GM12878 (cell line): Measurements from ENCODE around the gene CHN1. TPM values are rescaled to one million over a fixed set of nuclear protein-coding genes. Genes with fewer than 3 reads are reported as not detected.

Experiments
- ATAC-seq: fragments of 200-7000 bp; cut with Tn5 transposase; 3 replicates; pipeline ENCODE4 v1.9.1; 2020; ENCODE audit warnings: mild to moderate bottlenecking, moderate library complexity
- BruUV-seq: library from RNA; stranded (reverse); fragments of 400-500 nt; replicated peaks from 2 replicates; lab custom pipeline; 2021; lab: Mats Ljungman, UMichigan
- CTCF ChIA-PET: fragments of 300-600 bp; sonication (Branson Sonifier 250); formaldehyde crosslinking; extraction: SDS; loops from one replicate; lab custom pipeline; 2021; ENCODE audit warnings: inconsistent platforms; lab: Yijun Ruan, JAX
- POLR2A ChIA-PET: fragments of 350-600 bp; formaldehyde crosslinking; extraction: SDS; loops from one replicate; lab custom pipeline; 2021; ENCODE audit warnings: inconsistent platforms; lab: Charles Lee
- RAD21 ChIA-PET: fragments of 300-600 bp; sonication (Branson Sonifier 250); formaldehyde crosslinking; loops from one replicate; lab custom pipeline; 2023; ENCODE audit warnings: antibody characterized with exemption; ENCODE audit not compliant: unreplicated experiment; lab: Charles Lee
- SMC1A ChIA-PET: fragments of 300-600 bp; sonication (Branson Sonifier 250); formaldehyde crosslinking; loops from one replicate; lab custom pipeline; 2023; ENCODE audit not compliant: unreplicated experiment, uncharacterized antibody; lab: Charles Lee
- DNase-seq: peaks from one replicate; pipeline ENCODE4 v3.0.0-alpha.2; 2011; ENCODE audit warnings: low read depth, low spot score
- FAIRE-seq: peaks from 3 replicates; lab custom pipeline; 2011; peaks lifted over from hg19 to GRCh38; lab: Jason Lieb, UNC
- H2AFZ ChIP-seq: 2 replicates; pipeline ENCODE4 v1.6.0; 2011; ENCODE audit warnings: low read depth, low read length, control low read depth; ENCODE audit not compliant: control insufficient read depth
- H3K27ac ChIP-seq: 2 replicates; pipeline ENCODE4 v1.5.1; 2011; ENCODE audit warnings: control low read depth; ENCODE audit not compliant: control insufficient read depth, insufficient read depth
- H3K27me3 ChIP-seq, 2 experiments: replicated peaks in 1 of 2; 2 replicates each; pipeline versions ENCODE4 v1.6.0 to v1.6.1; 2011; ENCODE audit warnings: low read length in 1 of 2; ENCODE audit not compliant: control insufficient read depth in 2 of 2, insufficient read depth in 2 of 2
- H3K36me3 ChIP-seq, 2 experiments: 2 replicates each; pipeline ENCODE4 v1.5.1; 2011; ENCODE audit warnings: low read length in 1 of 2; ENCODE audit not compliant: control insufficient read depth in 2 of 2, insufficient read depth in 2 of 2
- H3K4me1 ChIP-seq: 2 replicates; pipeline ENCODE4 v1.6.1; 2011; ENCODE audit warnings: mild to moderate bottlenecking, low read length, moderate library complexity, mixed read lengths; ENCODE audit not compliant: control insufficient read depth, insufficient read depth
- H3K4me2 ChIP-seq: 2 replicates; pipeline ENCODE4 v1.6.0; 2011; ENCODE audit warnings: control low read depth; ENCODE audit not compliant: control insufficient read depth, insufficient read depth
- H3K4me3 ChIP-seq: fragments of 200-600 bp; sonication (generic); 2 replicates; pipeline ENCODE4 v1.5.1; 2016
- H3K79me2 ChIP-seq: 2 replicates; pipeline ENCODE4 v1.6.0; 2011; ENCODE audit warnings: low read length; ENCODE audit not compliant: control insufficient read depth, insufficient read depth
- H3K9ac ChIP-seq: 2 replicates; pipeline ENCODE4 v1.8.0; 2011; ENCODE audit warnings: low read length, control low read depth, mixed read lengths; ENCODE audit not compliant: control insufficient read depth, insufficient read depth
- H3K9me3 ChIP-seq: replicated peaks from 3 replicates; pipeline ENCODE4 v1.5.1; 2011; ENCODE audit warnings: mild to moderate bottlenecking, low read length; ENCODE audit not compliant: control insufficient read depth, insufficient read depth
- H4K20me1 ChIP-seq: 2 replicates; pipeline ENCODE4 v1.6.0; 2011; ENCODE audit not compliant: control insufficient read depth, insufficient read depth
- BACH1 ChIP-seq: fragments of 450-650 bp; IDR thresholded peaks from 2 replicates; pipeline ENCODE4 v1.6.1; 2017; ENCODE audit warnings: mild to moderate bottlenecking, borderline replicate concordance
- BMI1 ChIP-seq: fragments of 450-650 bp; IDR thresholded peaks from 2 replicates; pipeline ENCODE4 v1.6.1; 2016; ENCODE audit warnings: mild to moderate bottlenecking, moderate library complexity, borderline replicate concordance
- CEBPB ChIP-seq, 2 experiments: fragments of 150-350 bp in 1 of 2; IDR thresholded peaks; 2 replicates each; pipeline ENCODE4 v1.6.1; 2012 to 2014; ENCODE audit warnings: low read depth in 2 of 2, low read length in 2 of 2, borderline replicate concordance in 1 of 2, inconsistent platforms in 1 of 2
- CREB1 ChIP-seq: IDR thresholded peaks from 2 replicates; pipeline ENCODE4 v1.6.1; 2012; ENCODE audit warnings: low read depth, mild to moderate bottlenecking, inconsistent platforms
- ETV6 ChIP-seq, 2 experiments: fragments of 450-650 bp in 1 of 2; IDR thresholded peaks in 1 of 2; conservative IDR thresholded peaks in 1 of 2; 2 replicates each; pipeline ENCODE4 v1.6.1; 2014; ENCODE audit warnings: antibody characterized with exemption in 1 of 2, borderline replicate concordance in 1 of 2, low read depth in 1 of 2, mild to moderate bottlenecking in 1 of 2, moderate library complexity in 1 of 2
- HDGF ChIP-seq: fragments of 450-650 bp; IDR thresholded peaks from 2 replicates; pipeline ENCODE4 v1.6.1; 2016; ENCODE audit warnings: antibody characterized with exemption
- NFYB ChIP-seq: IDR thresholded peaks from 2 replicates; pipeline ENCODE4 v1.6.1; 2011; ENCODE audit warnings: low read depth, mild to moderate bottlenecking, low read length, improper control_type of control experiment, moderate library complexity; ENCODE audit not compliant: insufficient read depth
- NKRF ChIP-seq: fragments of 450-650 bp; conservative IDR thresholded peaks from 2 replicates; pipeline ENCODE4 v1.6.1; 2017; ENCODE audit warnings: mild to moderate bottlenecking, moderate library complexity
- NR2F1 ChIP-seq: fragments of 450-650 bp; conservative IDR thresholded peaks from 2 replicates; pipeline ENCODE4 v1.6.1; 2017; ENCODE audit warnings: mild to moderate bottlenecking
- SIX5 ChIP-seq: IDR thresholded peaks from 2 replicates; pipeline ENCODE4 v1.6.1; 2011; ENCODE audit warnings: mild to moderate bottlenecking, low read depth, low read length, moderate library complexity; ENCODE audit not compliant: severe bottlenecking
- ZBTB33 ChIP-seq: fragments of 450-650 bp; IDR thresholded peaks from 2 replicates; pipeline ENCODE4 v1.6.1; 2017; ENCODE audit warnings: mild to moderate bottlenecking
- ZNF24 ChIP-seq: fragments of 450-650 bp; IDR thresholded peaks from 2 replicates; pipeline ENCODE4 v1.6.1; 2017; ENCODE audit warnings: antibody characterized with exemption, mild to moderate bottlenecking
- WGBS: methylation state at CpG from one replicate; pipeline ENCODE4 v1.1.6; 2016; ENCODE audit warnings: low lambda C conversion rate; ENCODE audit not compliant: insufficient replicate concordance, insufficient coverage; ENCODE audit errors: missing lambda C conversion rate; 5-methylcytosine and 5-hydroxymethylcytosine counted together
- in situ Hi-C: fragments of 300-500 bp; cut with MboI; formaldehyde crosslinking; loops from 9 replicates; pipeline ENCODE4 v1.14.3; 2018; ENCODE audit warnings: mixed read lengths
- intact Hi-C: fragments of 100-400 bp; cut with micrococcal nuclease; formaldehyde crosslinking; loops from one replicate; pipeline ENCODE4 v1.14.2; 2022; ENCODE audit not compliant: unreplicated experiment
- polyA plus RNA-seq, 11 experiments: library from polyadenylated mRNA; depleted of rRNA in 4 of 11; unstranded in 6 of 11; stranded (reverse) in 5 of 11; fragments of >200 nt; fragmentation: Nextera tagmentation in 4 of 11; fragmentation: Illumina TruSeq in 1 of 11; extraction: Ambion mirVana in 4 of 11; extraction: Trizol in 1 of 11; gene quantifications; 1 replicate in 1 of 11; 2 replicates in 10 of 11; pipeline versions ENCODE4 v1.2.1 to v1.2.3, GENCODE V29; 2011 to 2016; ENCODE audit warnings: inconsistent platforms in 2 of 11, missing spikeins in 2 of 11, low read depth in 1 of 11
- total RNA-seq, 4 experiments: library from RNA; depleted of rRNA in 3 of 4; stranded (reverse); fragments of >200 nt in 3 of 4; fragmentation: Illumina TruSeq in 1 of 4; extraction: Trizol in 1 of 4; gene quantifications; 2 replicates each; pipeline versions ENCODE4 v1.2.1 to v1.2.3, GENCODE V29; 2013 to 2021

The CHN1 gene
- total and polyA plus RNA-seq, 10 of the 15 experiments (the other 5 are each of a cell fraction or from before 2014, with no cell fraction given), result 0.18 to 0.92 (median 0.53) TPM; not detected in 1

DNA sequence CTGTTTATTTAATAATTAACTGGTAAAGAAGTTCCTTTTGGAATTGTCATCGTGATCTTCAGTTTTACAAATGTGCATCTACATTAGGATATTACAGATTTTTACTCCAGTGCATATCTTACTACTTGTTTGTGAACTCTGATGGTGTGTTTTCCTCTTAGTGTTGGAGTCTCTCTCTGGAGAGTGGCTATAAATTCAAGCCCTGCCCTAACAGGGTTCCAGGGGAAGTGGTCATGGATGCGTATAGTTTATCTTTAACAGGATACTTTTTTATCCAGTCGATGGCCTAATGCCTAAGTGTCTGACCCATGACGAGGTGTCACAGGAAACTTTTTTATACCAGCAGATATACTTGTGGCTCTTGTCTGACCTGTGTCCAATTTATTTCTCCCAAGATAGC lies 75.4 kb downstream of the CHN1 start:
- WGBS, result 70% methylated on average over 4 of the region's 4 CpGs
- BruUV-seq, result no TSS peak
- no peak overlapping the region for H3K9ac ChIP-seq
- H2AFZ ChIP-seq, result no peak overlapping the region
- ChIA-PET CTCF (interaction anchor here (0.6 kb wide), 1 partner anchor 119 kb away, joined by 3 read pairs; no protein-coding TSS in a partner anchor), POLR2A (no interaction called here), RAD21 (no interaction called here)
- no peaks in the 10 kb centered on the region for H3K27me3 ChIP-seq
- no peak overlapping the region for H3K4me3 ChIP-seq
- no peaks in the 10 kb centered on the region for H3K4me1 ChIP-seq
- no peak overlapping the region for H3K27ac ChIP-seq
- FAIRE-seq, result no peak
- DNase-seq, result no peak
- in situ Hi-C loops, result no loop called here
- H4K20me1 ChIP-seq, result no peaks in the 10 kb centered on the region
- no peaks in the 10 kb centered on the region for H3K79me2 ChIP-seq
- H3K4me2 ChIP-seq, result no peak overlapping the region
- TF ChIP-seq ZBTB33 (no peak), CREB1 (no peak), CEBPB (IDR thresholded peaks at IDR 0.05; ENCODE audit: borderline replicate concordance in 1 of 2, low read depth in 2 of 2, low read length in 2 of 2) (no peak), ZNF24 (no peak), NFYB (no peak), SIX5 (no peak), BMI1 (no peak), HDGF (no peak), ETV6 (conservative IDR thresholded peaks at IDR 0.05 in 1 of 2, IDR thresholded peaks at IDR 0.05 in 1 of 2; ENCODE audit: borderline replicate concordance in 1 of 2, low read depth in 1 of 2) (no peak), NKRF (no peak), BACH1 (no peak), NR2F1 (no peak)
- TF ChIP-seq, all 136 proteins: peak for 0
- no peak for ATAC-seq
- Histone ChIP-seq H3K9me3 (no peaks in the 10 kb centered on the region), H3K36me3 (no peaks in the 10 kb centered on the region)
- SMC1A ChIA-PET, result no interaction called here
- intact Hi-C loops, result no loop called here
